GM18870 (cell line): ENCODE measurements around the gene MTERF1.

ENCODE experiments used
- ATAC-seq: cut with Tn5 transposase; IDR thresholded peaks from one replicate; pipeline ENCODE4 v1.9.1; 2021; ENCODE audit warnings: moderate library complexity; ENCODE audit not compliant: unreplicated experiment

Gene MTERF1

GRCh38 chr7:91835826-91836368 lies 44.6 kb downstream of the MTERF1 start:
- ATAC-seq = no peak

GRCh38 chr7:91835091-91835825 lies 45.2 kb downstream of the MTERF1 start:
- no peak for ATAC-seq

GRCh38 chr7:91832493-91833045 lies 47.9 kb downstream of the MTERF1 start:
- ATAC-seq = no peak

DNA sequence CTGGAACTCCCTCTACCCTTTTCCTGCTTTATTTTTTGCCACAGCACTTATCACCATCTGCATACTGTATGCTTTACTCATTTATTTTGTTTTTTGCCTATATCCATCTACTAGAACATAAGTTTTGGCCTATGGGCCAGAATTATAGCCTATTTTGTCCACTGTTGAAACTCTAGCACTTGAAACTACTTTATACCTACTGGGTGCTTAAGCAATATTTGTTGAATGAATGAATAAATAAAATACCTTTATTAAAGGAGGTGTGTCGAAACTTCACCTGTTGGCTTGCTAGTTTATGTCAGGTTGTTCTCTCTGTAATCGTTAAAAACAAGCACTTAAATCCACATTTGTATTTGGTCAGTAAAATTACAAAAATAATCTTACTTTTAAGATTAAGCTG lies 53.3 kb downstream of the MTERF1 start:
- ATAC-seq = no peak

DNA sequence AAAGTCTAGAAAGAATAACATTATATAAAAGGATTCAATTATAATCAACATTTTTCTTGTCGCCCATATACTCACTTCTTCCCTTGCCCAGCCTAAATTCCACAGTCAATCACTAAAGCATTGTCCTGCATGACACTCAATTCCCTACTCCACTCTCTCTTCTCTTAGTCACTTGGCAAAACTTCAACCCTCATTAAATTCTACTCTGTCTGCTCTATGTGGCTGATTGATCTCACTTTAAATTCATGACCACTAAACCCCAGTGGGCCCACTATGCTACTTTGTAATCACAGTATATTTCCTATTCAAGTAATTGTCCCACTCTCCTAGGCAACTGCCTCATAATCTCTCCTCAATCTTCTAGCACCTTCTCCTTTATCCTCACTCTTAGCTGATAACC lies 54.1 kb downstream of the MTERF1 start:
- no peak for ATAC-seq

DNA sequence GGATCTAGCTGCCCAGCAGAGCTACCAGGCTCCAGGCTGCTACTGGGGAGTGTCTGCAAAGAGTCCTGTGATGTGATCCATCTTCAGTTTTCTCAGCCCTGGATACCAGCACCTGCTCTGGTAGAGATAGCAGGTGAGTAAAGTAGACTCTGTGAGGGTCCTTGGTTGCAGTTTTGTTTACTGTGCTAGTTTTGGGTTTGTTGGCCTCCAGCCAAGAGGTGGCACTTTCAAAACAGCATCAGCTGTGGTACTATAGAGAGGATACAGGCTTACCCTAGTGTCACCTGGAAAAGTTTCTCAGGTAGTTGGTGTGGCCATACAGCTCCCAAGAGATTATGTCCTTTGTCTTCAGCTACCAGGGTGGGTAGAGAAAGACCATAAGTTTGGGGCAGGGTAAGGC lies 56.3 kb downstream of the MTERF1 start:
- ATAC-seq = no peak
